Stimulated activated CD4-positive, alpha-beta T cell treated with anti-CD3 and anti-CD28 coated beads, Interleukin-15, amount 100 ng/mL, for 48 hours (primary cell): Measurements from ENCODE around the gene CYGB.
A peak's percentile ranks its signal among the peaks of the same experiment; 100 is the strongest.
"Not testable (repeated sequence)": the region's sequence is repeated elsewhere in the genome, so short reads cannot be mapped to it uniquely, and the experiment has no call there.

ENCODE experiments used
- DNase-seq, 2 donors: peaks; one replicate each; pipeline ENCODE4 v3.0.0-alpha.2; 2020; ENCODE audit warnings: low read depth in 2 of 2

Gene CYGB

DNA sequence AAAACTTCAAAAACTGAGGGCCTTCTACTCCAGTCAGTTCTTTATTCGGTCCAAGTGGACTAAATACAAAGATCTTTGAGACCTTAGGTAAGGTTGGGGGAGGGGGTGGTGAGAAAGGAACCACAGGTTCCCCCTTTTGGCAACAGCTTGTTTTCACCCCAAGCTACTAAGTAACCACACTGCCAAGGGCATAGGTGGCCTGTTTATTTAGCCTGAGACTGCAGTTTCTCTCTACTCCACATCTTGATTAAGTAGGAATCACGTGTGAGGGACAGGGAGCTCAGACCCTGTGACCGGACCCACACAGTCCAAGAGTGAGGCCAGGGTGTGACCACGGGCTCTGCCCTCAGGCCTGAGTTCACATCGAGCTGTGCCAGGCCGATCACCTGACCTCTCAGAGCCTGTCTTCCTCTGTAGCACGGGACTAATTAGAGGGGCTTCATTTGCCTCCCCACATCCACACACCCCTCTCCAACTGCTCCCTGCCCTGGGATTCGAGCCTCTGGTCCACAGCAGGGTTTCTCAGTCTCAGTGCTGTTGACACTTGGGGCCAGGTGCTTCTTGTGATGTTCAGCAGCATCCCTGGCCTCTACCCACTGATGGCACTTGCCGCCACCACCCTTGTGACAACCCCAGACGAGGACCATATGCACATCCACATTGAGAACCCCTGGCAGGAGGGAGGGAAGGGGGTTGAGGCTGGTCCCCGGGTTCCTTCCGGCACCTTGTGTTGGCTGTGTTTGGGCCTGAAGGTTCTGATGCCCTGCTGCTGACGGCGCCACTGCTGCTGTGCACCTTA lies 30.3 kb upstream of the CYGB start:
- DNase-seq = no peak

DNA sequence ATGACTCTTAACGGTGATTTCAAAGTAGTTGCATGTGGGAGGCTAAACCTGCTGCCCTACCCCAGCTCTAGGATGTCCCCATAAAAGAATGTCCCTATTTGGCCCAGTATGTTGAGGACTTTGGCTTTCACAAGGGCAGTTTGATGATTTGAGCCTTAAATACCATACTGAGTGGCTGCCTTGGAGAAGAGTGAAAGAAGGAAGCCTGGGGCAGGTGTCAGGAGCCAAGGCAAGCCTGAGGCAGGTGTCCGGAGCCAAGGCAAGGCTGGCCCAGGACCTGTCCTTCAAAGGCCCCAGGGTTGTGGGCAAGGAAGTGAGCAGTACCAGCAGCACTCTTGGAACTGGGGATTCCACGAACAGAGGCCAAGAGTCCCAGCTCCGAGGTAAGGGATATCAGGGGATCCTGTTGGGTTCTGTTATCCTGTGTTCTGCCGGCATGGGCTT lies 29.5 kb upstream of the CYGB start:
- no peak for DNase-seq

DNA sequence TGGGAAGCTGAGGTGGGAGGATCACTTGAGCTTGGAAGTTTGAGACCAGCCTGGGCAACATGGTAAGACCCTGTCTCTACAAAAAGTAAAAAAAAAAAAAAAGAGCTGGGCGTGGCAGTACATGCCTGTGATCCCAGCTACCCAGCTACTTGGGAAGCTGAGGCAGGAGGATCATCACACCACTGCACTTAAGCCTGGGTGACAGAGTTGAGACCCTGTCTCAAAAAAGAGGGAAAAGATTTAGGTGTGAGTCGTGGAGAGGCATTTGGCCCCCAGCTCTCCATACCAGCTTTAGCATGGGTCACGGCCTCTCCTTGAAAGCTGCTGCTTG lies 29.1 kb upstream of the CYGB start:
- DNase-seq = no peak

DNA sequence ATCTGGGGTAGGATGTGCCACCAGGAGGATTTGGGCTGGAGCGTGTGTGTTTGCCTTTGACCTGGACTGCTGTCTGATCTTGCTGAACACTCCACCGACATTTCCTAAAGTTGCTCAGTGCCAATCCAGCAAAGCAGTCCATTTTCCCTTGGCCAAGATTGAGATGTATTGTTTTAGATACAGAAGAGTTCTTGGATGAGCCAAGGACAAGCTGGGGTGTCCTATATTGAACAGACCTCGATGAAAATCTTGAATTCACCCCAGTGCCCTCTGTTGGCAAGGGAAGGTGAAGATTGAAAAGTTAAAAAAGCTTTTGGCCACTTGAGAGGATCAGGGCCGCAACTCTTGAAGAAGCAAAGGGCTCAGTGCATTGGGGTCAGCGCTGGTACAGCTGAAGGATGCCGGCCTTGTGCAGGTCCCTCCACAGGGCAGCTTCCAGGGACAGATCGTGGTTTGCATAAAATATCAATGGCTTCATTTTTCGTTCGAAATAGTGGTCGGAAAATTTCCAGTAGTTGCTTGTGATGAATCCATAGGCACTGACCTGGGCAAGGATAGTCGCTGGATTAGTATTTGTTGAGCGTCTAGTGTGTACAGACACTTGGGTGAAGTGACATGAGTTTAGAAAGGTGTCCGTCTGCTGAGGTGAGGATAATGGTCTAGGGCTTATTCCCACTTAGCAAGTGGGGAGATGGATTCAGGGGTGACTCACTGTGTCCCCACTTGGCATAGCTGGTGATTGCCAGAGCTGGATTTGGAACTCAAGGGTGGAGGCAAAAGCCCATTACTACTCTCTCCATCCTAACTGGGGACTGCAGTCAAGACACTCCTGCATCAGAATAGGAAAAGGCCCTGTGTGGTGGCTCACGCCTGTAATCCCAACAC lies 28.5 kb upstream of the CYGB start:
- DNase-seq = no peak

DNA sequence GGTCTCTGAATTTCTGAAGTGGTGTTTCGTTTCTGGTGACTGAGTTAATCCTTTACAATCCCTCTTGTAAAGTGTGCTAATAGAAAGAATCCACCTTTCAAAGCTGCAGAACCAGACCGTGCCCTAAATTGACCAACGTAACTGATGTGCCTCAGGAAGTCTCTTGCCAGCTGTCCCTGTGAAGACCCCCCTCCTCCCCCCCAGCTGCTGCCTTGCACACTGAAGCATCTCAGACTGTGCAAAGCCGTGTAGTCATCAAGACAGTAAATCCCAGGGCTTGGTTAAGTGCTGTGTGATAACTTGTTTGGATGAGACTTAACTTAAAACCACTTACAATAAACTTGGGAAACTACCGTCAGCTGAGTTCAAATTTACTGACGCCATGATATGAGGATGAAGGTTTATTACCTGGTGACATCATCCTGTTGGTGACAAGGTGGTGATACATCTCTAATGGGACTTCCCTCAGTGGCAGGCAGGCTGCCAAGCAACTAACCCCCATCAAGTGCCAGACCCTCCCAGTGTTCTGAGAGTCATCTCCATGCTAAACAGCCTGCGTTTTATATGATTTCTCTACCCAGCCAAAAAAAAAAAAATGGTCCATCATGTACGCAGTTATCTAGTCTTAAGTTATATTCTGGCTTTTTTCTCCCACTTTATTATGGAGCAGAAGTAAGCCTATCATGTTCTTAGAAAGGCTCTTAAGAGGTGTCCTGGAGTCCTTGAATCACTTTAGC lies 27.6 kb upstream of the CYGB start:
- not testable (repeated sequence) for DNase-seq

DNA sequence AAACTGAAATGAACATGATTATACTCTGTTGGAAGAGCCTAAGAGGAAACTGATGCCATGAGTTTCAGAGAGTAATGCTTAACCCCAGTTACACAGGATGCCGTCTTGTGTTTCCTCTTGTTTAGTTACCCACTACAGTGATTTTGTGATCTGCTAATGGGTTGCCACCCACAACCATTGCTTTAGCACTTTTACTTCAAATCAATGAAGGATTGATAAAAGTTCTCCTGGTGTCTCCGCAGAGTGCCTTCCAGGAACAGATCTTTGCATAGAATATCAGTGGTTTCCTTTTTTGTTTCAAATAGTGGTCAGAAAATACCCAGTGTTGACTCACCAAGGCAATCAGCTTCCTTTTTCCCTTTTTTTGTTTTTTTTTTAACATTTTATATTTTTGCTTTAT lies 25.9 kb upstream of the CYGB start:
- DNase-seq = not testable (repeated sequence)

DNA sequence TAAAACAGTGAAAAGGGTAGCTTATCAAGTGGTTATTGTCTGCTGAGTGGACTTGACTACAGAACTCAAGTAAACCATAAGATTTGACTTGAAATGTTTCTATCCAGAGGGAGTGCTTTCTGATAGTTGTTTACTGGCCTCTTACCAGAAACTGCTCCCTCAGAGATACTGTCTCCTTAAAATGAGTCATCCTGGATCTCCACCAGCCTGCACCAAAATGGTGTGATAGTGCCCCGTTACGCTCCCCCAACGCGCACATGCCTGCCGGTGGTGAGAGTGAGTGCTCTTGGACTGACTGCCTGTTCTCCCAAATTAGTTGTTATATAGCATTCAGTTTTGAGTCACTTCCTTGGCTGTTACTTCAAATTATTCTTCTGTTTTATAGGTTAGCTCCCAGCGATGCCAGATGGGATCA lies 25.2 kb upstream of the CYGB start:
- DNase-seq = no peak

DNA sequence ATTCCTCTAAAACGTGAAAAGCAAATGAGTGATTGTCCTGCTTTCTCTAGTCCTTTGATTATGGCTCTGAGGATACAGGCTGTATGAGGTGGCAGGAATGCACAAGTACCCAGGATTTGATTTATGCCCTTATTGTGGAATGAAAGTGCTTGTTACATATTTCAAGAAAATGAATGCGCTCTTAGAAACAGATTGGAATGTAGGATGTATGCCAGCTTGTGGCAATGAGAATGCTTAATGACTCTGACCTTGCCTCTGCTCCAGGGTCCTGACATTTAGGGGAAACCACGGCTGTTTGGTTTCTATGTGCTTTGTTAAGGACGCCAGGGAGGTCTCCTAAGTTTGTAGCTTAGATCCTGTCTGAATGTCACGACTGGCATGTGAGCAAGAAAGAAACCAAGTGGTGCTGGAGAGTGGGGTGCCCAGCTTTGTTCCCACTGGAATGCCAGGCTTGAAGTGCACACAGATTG lies 24.3 kb upstream of the CYGB start:
- DNase-seq = no peak

DNA sequence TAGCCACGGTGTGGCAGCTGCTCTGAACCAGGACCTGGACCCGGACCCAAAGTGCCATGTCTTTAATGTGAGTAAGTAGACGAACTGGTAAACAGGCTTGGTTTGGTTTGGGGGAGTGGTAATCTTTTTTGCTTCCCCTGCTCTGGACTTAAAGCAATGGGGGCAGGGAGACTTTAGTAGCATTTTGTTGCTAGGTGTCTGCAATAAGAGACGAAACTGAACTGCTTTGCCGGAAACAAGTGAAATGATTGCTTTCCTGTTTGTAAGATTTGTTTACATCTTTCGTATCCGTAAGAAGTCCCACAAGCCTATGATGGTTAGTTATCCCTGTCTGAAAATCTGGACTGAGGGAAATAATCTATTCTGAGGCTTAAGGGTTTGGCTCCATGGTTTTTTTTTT lies 23.8 kb upstream of the CYGB start:
- DNase-seq = no peak

DNA sequence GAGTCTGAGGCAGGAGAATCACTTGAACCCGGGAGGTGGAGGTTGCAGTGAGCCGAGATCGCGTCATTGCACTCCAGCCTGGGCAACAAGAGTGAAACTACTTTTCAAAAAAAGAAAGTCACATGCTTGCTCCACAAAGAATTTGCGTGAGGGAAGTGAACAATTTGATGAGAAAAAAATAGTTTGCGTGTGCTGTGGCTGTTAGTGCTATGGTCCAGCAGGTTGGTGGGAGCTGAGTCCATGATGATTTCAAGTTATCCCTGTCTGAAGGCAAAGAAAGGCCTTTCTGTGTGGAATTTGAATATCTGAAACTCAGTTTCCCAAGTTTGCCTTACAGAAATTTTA lies 23.3 kb upstream of the CYGB start:
- DNase-seq = no peak

DNA sequence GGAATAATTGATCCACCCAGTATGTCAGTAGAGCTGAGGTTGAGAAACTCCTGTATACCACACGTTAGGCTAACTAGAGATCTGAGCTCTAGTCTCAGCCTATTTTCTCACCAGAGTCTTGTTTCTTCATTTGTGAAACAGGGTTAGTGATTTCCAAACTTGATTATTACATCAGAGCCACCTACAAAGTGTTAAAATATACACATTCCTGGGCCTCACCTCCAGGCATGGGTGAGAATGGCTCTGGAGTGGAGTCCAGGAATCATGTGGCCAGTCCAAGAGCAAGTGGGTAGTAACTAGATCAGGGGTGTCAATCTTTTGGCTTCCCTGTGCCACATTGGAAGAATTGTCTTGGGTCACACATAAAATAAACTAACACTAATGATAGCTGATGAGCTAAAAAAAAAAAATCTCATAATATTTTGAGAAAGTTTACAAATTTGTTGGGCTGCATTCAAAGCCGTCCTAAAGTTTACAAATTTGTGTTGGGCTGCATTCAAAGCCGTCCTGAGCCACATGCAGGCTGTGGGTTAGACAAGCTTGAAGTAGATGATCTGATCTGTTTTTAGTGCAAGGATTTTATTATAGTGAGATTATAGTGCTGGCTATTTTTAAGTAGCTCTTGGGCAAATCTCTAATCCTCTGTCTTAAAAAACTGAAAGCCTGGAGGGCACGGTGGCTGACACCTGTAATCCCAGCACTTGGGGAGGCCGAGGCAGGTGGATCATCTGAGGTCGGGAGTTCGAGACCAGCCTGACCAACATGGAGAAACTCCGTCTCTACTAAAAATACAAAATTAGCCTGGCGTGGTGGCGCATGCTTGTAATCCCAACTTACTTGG lies 22.7 kb upstream of the CYGB start:
- DNase-seq = no peak

DNA sequence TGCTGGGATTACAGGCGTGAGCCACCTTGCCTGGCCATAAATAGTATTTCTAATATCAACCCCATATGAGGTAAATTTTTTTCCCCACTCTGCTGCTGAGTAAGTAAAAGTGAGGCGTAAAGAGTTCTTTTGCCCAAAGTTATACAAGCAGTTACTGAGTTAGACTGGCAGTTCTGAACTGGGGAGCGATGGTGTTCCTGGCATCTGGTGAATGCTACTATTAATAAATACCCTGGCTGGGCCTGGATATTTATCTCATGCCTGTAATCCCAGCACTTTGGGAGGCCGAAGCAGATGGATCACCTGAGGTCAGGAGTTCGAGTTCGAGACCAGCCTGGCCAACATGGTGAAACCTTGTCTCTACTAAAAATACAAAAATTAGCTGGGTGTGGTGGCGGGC lies 22.0 kb upstream of the CYGB start:
- not testable (repeated sequence) for DNase-seq

DNA sequence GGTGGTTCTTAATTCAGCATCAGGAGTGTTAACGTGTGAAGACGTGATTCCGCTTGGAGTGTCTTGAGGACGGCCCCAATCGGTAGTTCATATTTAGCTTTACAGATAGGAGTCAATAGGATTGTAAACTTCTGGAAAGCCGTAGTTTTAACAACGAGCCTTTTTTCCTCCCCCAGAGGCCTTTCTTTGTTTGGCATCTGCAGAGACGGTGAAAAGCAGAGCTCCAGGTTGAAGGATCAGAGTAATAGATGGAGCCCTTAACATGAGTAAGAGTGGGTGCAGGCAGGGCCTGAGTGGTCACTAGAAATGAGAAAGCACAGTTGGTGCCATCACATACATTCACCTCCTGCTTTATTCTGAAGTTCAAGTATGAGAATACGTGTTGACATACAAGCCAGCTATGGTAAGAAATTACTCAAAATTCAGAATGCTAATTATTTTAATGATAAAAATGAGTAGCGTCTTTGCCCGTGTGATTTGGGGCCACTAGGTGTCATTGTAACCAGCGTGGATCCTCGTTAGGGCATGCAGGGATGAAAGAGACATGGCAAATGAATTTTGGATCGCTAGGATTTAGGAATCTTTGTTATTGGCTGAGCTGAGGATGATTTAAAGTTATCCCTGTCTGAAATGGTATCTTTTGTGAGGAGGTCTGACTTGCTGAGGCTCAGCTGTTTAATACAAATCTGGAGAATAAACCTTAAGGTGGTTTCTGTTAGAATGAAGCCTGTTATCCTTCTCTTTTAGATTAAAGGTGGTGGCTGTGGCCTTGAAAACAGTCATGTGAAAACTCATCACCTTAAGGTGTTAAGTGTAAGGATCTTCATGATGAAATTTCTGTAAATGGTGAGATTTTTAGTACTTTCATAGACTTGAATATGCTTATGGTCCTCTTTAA lies 20.9 kb upstream of the CYGB start:
- no peak for DNase-seq

DNA sequence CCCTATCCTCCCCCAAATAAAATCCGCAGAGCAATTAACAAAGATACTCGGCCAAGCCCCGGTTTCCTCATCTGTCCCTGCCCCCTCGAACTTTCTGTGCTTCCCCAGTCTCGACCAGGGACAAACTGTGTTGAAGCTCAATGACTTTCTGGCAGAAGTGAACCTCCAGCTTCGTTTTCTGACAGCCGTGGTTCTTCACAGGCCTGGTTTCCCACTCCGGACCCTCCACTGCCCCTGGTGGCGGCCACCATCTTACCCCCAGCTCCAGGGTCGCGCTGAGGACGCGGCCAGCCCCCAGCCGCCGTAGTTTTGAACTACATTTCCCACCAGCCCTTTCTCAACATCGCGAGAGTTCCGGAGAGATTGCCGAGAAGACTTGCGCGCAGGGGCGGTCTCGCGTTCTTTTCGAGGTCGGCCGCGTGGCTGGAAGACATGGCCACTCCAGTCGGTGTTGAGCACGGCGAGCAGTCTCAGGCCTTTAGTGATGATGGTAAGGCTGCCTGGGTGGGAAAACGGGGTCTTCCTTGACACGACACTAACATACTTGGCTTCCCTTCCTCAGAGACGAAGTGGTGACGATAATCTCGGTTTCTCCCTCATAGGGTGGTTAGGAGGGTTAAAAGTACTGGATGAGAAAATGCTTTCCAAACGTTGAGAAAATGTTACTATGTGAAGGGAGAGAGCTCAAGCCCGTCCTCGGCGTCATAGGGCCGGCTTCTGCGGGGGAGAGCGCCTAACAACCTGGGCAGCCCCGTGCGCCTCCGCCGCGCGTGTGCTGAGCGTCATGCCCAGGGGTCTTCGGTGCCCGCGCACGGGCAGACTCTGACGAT lies 20.1 kb upstream of the CYGB start:
- peak; percentile 92 to 93 for DNase-seq

DNA sequence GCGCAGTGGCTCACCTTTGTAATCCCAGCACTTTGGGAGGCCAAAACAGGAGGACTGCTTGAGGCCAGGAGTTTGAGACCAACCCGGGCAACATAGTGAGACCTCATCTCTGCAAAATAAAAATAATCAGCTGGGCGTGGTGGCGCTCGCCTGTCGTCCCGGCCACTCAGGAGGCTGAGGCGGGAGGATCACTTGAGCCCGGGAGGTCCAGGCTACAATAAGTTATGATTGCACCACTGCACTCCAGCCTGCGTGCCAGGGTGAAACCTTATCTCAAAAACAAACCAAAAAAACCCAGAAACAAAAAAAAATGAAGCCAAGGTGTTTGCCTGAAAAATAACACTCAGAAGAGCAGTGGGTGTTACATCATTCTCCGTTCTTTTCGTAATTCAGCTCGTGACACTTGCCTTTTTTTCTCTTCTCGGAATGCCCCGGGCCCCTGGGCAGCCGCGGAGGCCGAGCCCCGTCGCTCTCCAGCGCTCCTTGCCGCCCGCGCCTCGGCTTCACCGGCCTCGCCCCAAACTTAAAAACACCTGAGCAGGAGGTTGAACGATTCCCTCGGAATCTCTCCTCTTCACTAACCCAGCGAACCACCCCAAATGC lies 19.4 kb upstream of the CYGB start:
- DNase-seq = no peak

DNA sequence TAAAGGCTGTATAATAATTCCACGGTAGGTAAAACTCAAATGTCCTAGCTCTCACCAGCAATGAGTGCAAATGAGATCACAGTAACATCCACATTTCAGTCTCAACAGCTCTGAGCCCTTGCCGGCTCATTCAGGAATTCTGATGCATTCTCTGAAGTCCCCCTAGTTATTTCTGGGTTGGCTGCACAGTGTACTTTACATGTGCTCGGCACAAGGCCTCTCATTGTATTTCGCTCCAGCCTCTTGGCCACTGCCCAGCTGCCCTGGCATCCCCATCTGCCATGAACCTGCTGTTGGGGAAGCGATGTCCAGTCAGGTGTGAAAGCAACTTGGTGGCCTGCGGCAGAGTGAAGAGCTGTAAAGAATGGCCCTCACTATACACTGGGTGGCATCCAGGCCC lies 16.6 kb upstream of the CYGB start:
- DNase-seq = no peak

DNA sequence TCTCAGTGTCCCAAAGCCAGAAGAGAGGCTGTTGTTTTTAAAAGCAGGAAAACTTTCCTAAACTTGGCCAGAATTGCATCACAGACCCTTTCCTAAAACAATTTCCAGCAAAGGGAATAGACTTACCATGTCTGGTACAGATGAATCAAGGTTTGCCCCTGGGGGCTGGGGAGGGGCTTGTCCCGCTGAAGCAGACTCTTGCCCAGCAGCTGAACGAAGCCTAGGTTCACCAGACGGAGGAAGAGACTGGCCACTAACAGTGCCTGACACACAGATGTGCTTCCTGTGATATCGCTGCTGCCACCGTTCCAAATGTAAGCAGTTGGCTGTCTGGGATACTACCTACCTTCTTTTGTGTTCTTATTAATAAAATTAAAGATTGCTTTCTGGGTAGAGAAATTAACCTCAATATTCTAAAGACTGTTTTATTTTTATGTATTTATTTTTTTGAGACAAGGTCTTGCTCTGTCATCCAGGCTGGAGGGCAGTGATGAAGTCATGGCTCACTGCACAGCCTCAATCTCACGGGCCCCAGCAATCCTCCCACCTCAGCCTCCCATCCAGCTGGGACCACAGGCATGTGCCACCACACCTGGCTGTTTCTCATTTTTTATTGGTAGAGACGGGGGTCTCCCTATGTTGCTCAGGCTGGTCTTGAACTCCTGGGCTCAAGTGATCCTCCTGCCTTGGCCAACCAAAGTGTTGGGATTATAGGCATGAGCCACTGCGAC lies 15.8 kb upstream of the CYGB start:
- DNase-seq = no peak

DNA sequence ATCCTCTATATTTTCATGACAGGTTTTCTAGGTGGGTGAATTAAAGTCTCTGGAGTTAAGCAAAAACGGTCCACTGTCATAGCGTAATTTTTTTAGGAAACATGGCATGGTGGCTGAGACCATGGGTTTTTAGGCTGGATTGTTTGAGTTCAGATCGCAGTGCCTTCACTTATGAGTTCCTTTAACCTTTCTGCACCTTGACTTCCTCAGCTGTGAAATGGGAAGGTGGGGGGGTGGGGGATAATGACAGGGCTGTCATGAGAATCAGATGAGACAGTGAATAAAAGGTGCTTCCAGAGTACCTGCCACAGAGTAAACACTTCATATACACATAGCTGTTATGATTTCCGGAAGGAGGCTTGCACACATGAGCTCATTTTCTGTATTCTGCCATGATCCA lies 14.2 kb upstream of the CYGB start:
- DNase-seq = no peak
